HCEC 1CT (cell line): Measurements from ENCODE around the gene ZNF232.
"Not testable (repeated sequence)": the region's sequence is repeated elsewhere in the genome, so short reads cannot be mapped to it uniquely, and the experiment has no call there.

Experiments used
- DNase-seq: peaks from one replicate; pipeline ENCODE4 v3.0.0-alpha.2; 2017

The ZNF232 gene

GRCh38 chr17:5092218-5093010, 19.3 kb downstream of the ZNF232 start:
- no peak for DNase-seq

- DNase-seq = no peak
These were observed 31.1 kb downstream of the ZNF232 start for GRCh38 chr17:5080591-5080990.

GRCh38 chr17:5078106-5079028, 33.3 kb downstream of the ZNF232 start, which contains the start of gene ZFP3:
TSS of gene ZFP3 (plus strand) at chr17:5078467. CDS start at chr17:5091505, 13,038 bp downstream.
- DNase-seq = no peak

GRCh38 chr17:5077781-5078105, 33.9 kb downstream of the ZNF232 start:
- DNase-seq = no peak

- not testable (repeated sequence) for DNase-seq
These were observed 34.4 kb downstream of the ZNF232 start for GRCh38 chr17:5077275-5077674.

- DNase-seq = not testable (repeated sequence)
These were observed 36.2 kb downstream of the ZNF232 start for GRCh38 chr17:5075472-5075871.

GRCh38 chr17:5069724-5070123, 42.0 kb downstream of the ZNF232 start:
- DNase-seq = no peak

- DNase-seq = no peak
These were observed 43.4 kb downstream of the ZNF232 start for GRCh38 chr17:5068236-5068635.

GRCh38 chr17:5065227-5065744, 46.4 kb downstream of the ZNF232 start:
- DNase-seq = no peak
